SK-N-SH treated with all-trans-retinoic acid at 6 μM for 48 hours (cell line): Measurements from ENCODE around the gene SCN9A.

Experiments used
- ATAC-seq: fragments of 200-7000 bp; cut with Tn5 transposase; 3 replicates; pipeline ENCODE4 v1.9.1; 2020; ENCODE audit warnings: mild to moderate bottlenecking, moderate library complexity
- ARNTL ChIP-seq: fragments of 450-650 bp; formaldehyde crosslinking; IDR thresholded peaks from 2 replicates; pipeline ENCODE4 v1.5.0; 2020; ENCODE audit warnings: low read depth, mild to moderate bottlenecking, moderate library complexity, borderline replicate concordance
- BACH2 ChIP-seq: fragments of 250-450 bp; sonication (Bioruptor Pico); IDR thresholded peaks from 2 replicates; pipeline ENCODE4 v1.9.0; 2021; ENCODE audit warnings: mild to moderate bottlenecking, borderline replicate concordance
- CSDC2 ChIP-seq: fragments of 250-450 bp; sonication (Bioruptor Pico); IDR thresholded peaks from 2 replicates; pipeline ENCODE4 v1.5.0; 2020; ENCODE audit warnings: mild to moderate bottlenecking, moderate library complexity
- GLIS3 ChIP-seq: fragments of 250-450 bp; sonication (Bioruptor Pico); IDR thresholded peaks from 2 replicates; pipeline ENCODE4 v1.5.0; 2020; ENCODE audit warnings: mild to moderate bottlenecking, moderate library complexity
- ISL1 ChIP-seq: fragments of 250-450 bp; sonication (Bioruptor Pico); IDR thresholded peaks from 2 replicates; pipeline ENCODE4 v2.1.2; 2022; ENCODE audit warnings: mild to moderate bottlenecking, moderate library complexity
- OSR1 ChIP-seq: fragments of 250-450 bp; sonication (Bioruptor Pico); IDR thresholded peaks from 2 replicates; pipeline ENCODE4 v1.8.0; 2022; ENCODE audit warnings: moderate library complexity, mild to moderate bottlenecking, inconsistent platforms
- PPARA ChIP-seq: fragments of 250-450 bp; sonication (Bioruptor Pico); IDR thresholded peaks from 2 replicates; pipeline ENCODE4 v1.5.0; 2020; ENCODE audit warnings: mild to moderate bottlenecking, borderline replicate concordance
- RARB ChIP-seq: fragments of 250-450 bp; sonication (Bioruptor Pico); IDR thresholded peaks from 2 replicates; pipeline ENCODE4 v1.8.0; 2021; ENCODE audit warnings: mild to moderate bottlenecking, moderate library complexity
- TCF4 ChIP-seq: fragments of 250-450 bp; sonication (Bioruptor Pico); IDR thresholded peaks from 2 replicates; pipeline ENCODE4 v1.8.0; 2021; ENCODE audit warnings: mild to moderate bottlenecking, moderate library complexity, borderline replicate concordance
- ZC3H10 ChIP-seq: fragments of 250-450 bp; sonication (Bioruptor Pico); IDR thresholded peaks from 2 replicates; pipeline ENCODE4 v1.5.1; 2021; ENCODE audit warnings: mild to moderate bottlenecking, moderate library complexity
- ZFP3 ChIP-seq: fragments of 250-450 bp; sonication (Bioruptor Pico); IDR thresholded peaks from 2 replicates; pipeline ENCODE4 v1.5.0; 2020; ENCODE audit warnings: mild to moderate bottlenecking, moderate library complexity
- ZFP30 ChIP-seq: fragments of 450-650 bp; formaldehyde crosslinking; IDR thresholded peaks from 2 replicates; pipeline ENCODE4 v1.5.0; 2022; ENCODE audit warnings: mild to moderate bottlenecking, moderate library complexity
- ZNF70 ChIP-seq: fragments of 450-650 bp; formaldehyde crosslinking; IDR thresholded peaks from 2 replicates; pipeline ENCODE4 v1.5.0; 2020; ENCODE audit warnings: mild to moderate bottlenecking, moderate library complexity
- ZNF8 ChIP-seq: fragments of 450-650 bp; formaldehyde crosslinking; IDR thresholded peaks from 2 replicates; pipeline ENCODE4 v1.5.0; 2020; ENCODE audit warnings: mild to moderate bottlenecking, moderate library complexity
- TF ChIP-seq, protein P1 (sequence below): fragments of 250-450 bp; sonication (Bioruptor Pico); IDR thresholded peaks from 2 replicates; pipeline ENCODE4 v1.5.0; 2020; ENCODE audit warnings: mild to moderate bottlenecking, moderate library complexity
- TF ChIP-seq, protein P2 (sequence below): fragments of 250-450 bp; sonication (Bioruptor Pico); IDR thresholded peaks from 2 replicates; pipeline ENCODE4 v1.8.0; 2020; ENCODE audit warnings: mild to moderate bottlenecking, moderate library complexity, borderline replicate concordance
- TF ChIP-seq, protein P3 (sequence below): fragments of 250-450 bp; sonication (Bioruptor Pico); IDR thresholded peaks from 2 replicates; pipeline ENCODE4 v1.5.1; 2021; ENCODE audit warnings: mild to moderate bottlenecking, moderate library complexity
- TF ChIP-seq, protein P4 (sequence below): fragments of 250-450 bp; sonication (Bioruptor Pico); IDR thresholded peaks from 2 replicates; pipeline ENCODE4 v1.5.1; 2020; ENCODE audit warnings: low read depth, mild to moderate bottlenecking, moderate library complexity
- TF ChIP-seq, protein P5 (sequence below): fragments of 250-450 bp; sonication (Bioruptor Pico); IDR thresholded peaks from 2 replicates; pipeline ENCODE4 v1.8.0; 2021; ENCODE audit warnings: low read depth, mild to moderate bottlenecking, moderate library complexity, borderline replicate concordance

SCN9A gene

DNA sequence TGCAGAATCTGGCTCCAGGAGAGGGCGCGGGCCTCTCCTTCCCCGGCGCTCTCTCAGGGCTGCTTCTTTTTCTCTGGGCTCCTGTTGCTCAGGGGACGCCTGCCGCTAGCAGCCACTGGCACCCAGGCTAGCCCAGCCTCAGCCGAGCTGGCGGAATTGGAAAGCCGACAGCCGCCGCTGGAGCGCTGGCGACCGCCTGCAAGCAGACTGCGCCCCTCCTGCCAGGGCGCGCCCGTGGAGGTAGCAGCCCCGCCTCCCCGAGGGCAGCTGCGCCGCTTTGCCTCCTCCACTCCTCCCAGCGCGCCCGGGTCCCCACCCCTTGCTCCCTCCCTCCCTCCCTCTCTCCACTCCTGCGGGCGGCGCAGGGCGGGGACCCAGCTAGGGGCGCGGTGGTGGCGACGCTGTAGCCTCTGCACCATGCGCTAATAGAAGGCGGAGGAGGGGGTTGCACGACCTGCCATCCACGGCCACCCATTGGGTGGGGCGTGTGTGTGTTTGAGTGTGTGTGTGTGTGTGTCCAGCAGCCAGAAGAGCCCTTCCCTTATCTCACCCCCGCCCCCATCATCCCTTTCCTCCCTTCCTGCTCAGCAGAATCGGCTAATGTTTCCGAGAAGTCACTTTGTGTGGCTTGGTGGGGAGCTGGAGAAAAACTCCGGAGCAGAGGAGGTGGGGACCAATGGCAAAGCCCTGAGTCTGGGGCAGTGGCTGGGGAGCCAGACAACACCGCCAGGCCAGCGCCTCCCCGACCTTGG lies at the start of gene SCN9A:
TSS of gene SCN9A (minus strand) at position 209 of the 752 bp plus-strand sequence. CDS start 64,188 bp downstream, outside the sequence.
- TF ChIP-seq, protein P1, sequence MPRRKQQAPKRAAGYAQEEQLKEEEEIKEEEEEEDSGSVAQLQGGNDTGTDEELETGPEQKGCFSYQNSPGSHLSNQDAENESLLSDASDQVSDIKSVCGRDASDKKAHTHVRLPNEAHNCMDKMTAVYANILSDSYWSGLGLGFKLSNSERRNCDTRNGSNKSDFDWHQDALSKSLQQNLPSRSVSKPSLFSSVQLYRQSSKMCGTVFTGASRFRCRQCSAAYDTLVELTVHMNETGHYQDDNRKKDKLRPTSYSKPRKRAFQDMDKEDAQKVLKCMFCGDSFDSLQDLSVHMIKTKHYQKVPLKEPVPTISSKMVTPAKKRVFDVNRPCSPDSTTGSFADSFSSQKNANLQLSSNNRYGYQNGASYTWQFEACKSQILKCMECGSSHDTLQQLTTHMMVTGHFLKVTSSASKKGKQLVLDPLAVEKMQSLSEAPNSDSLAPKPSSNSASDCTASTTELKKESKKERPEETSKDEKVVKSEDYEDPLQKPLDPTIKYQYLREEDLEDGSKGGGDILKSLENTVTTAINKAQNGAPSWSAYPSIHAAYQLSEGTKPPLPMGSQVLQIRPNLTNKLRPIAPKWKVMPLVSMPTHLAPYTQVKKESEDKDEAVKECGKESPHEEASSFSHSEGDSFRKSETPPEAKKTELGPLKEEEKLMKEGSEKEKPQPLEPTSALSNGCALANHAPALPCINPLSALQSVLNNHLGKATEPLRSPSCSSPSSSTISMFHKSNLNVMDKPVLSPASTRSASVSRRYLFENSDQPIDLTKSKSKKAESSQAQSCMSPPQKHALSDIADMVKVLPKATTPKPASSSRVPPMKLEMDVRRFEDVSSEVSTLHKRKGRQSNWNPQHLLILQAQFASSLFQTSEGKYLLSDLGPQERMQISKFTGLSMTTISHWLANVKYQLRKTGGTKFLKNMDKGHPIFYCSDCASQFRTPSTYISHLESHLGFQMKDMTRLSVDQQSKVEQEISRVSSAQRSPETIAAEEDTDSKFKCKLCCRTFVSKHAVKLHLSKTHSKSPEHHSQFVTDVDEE (CRISPR knock-in tag), result 0 out of 2 replicates have a peak, but pooled peaks have one; percentile 34
- TF ChIP-seq ISL1 (CRISPR knock-in tag) (no peak), OSR1 (CRISPR knock-in tag) (no peak), GLIS3 (no peak), BACH2 (CRISPR knock-in tag) (no peak), TCF4 (no peak), ARNTL (CRISPR knock-in tag) (no peak)
- TF ChIP-seq, protein P2, sequence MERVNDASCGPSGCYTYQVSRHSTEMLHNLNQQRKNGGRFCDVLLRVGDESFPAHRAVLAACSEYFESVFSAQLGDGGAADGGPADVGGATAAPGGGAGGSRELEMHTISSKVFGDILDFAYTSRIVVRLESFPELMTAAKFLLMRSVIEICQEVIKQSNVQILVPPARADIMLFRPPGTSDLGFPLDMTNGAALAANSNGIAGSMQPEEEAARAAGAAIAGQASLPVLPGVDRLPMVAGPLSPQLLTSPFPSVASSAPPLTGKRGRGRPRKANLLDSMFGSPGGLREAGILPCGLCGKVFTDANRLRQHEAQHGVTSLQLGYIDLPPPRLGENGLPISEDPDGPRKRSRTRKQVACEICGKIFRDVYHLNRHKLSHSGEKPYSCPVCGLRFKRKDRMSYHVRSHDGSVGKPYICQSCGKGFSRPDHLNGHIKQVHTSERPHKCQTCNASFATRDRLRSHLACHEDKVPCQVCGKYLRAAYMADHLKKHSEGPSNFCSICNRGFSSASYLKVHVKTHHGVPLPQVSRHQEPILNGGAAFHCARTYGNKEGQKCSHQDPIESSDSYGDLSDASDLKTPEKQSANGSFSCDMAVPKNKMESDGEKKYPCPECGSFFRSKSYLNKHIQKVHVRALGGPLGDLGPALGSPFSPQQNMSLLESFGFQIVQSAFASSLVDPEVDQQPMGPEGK (CRISPR knock-in tag), result peak; percentile 43; the same call in 1 of the 2 replicates
- TF ChIP-seq, protein P3, sequence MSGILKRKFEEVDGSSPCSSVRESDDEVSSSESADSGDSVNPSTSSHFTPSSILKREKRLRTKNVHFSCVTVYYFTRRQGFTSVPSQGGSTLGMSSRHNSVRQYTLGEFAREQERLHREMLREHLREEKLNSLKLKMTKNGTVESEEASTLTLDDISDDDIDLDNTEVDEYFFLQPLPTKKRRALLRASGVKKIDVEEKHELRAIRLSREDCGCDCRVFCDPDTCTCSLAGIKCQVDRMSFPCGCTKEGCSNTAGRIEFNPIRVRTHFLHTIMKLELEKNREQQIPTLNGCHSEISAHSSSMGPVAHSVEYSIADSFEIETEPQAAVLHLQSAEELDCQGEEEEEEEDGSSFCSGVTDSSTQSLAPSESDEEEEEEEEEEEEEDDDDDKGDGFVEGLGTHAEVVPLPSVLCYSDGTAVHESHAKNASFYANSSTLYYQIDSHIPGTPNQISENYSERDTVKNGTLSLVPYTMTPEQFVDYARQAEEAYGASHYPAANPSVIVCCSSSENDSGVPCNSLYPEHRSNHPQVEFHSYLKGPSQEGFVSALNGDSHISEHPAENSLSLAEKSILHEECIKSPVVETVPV, result no peak
- peak; percentile 89 for ATAC-seq

DNA sequence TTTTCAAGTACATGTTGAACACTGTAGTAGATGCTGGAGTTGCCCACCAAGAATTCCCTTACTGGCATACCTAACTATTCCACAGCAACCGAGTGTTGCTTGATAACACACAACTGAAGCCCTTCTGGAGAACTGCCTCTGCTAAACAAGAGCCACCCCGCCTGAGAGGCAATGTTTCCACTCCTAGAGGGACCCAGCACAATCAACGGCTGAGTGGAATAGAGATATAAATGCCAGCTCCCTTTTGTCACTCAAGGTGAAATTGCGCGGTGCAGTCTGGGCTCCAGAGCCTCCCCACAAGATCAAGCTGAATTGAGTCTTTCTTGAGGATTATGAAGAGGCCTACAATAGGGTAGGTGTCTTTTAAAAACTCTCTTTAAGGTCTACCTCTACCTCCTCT lies 49.1 kb upstream of the SCN9A start:
- ATAC-seq, result no peak
- TF ChIP-seq ISL1 (CRISPR knock-in tag) (no peak), ZNF8 (CRISPR knock-in tag) (no peak), OSR1 (CRISPR knock-in tag) (no peak), ZC3H10 (CRISPR knock-in tag) (no peak), ZFP30 (CRISPR knock-in tag) (no peak), CSDC2 (CRISPR knock-in tag) (no peak), ARNTL (CRISPR knock-in tag) (no peak), GLIS3 (no peak), ZNF70 (CRISPR knock-in tag) (no peak), ZFP3 (CRISPR knock-in tag) (no peak)
- TF ChIP-seq, protein P3, result no peak
- TF ChIP-seq, protein P4, sequence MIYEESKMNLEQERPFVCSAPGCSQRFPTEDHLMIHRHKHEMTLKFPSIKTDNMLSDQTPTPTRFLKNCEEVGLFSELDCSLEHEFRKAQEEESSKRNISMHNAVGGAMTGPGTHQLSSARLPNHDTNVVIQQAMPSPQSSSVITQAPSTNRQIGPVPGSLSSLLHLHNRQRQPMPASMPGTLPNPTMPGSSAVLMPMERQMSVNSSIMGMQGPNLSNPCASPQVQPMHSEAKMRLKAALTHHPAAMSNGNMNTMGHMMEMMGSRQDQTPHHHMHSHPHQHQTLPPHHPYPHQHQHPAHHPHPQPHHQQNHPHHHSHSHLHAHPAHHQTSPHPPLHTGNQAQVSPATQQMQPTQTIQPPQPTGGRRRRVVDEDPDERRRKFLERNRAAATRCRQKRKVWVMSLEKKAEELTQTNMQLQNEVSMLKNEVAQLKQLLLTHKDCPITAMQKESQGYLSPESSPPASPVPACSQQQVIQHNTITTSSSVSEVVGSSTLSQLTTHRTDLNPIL (CRISPR knock-in tag), result no peak
- TF ChIP-seq, protein P2 (CRISPR knock-in tag), result no peak

DNA sequence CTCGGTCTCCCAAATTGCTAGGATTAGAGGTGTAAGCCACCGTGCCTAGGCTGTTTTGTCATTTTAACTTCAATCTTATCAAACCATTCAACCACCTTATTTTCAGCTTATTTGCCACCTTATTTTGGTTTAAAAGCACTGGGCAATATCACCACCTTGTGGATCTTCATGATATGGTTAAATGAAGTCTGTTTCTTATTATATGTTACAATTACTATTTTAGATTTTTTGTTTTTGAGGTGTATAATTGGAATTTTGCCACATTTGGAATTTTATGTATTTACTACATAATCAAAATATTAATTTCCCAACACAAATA lies 43.8 kb upstream of the SCN9A start:
- TF ChIP-seq, protein P4 (CRISPR knock-in tag), result no peak
- TF ChIP-seq ZC3H10 (CRISPR knock-in tag), result no peak
- TF ChIP-seq, protein P5, sequence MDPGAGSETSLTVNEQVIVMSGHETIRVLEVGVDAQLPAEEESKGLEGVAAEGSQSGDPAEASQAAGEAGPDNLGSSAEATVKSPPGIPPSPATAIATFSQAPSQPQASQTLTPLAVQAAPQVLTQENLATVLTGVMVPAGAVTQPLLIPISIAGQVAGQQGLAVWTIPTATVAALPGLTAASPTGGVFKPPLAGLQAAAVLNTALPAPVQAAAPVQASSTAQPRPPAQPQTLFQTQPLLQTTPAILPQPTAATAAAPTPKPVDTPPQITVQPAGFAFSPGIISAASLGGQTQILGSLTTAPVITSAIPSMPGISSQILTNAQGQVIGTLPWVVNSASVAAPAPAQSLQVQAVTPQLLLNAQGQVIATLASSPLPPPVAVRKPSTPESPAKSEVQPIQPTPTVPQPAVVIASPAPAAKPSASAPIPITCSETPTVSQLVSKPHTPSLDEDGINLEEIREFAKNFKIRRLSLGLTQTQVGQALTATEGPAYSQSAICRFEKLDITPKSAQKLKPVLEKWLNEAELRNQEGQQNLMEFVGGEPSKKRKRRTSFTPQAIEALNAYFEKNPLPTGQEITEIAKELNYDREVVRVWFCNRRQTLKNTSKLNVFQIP (CRISPR knock-in tag), result no peak
- no peak for TF ChIP-seq ZFP3 (CRISPR knock-in tag)
- TF ChIP-seq PPARA (CRISPR knock-in tag), result no peak
- TF ChIP-seq TCF4, result no peak
- no peak for TF ChIP-seq RARB (CRISPR knock-in tag)
- no peak for TF ChIP-seq OSR1 (CRISPR knock-in tag)
- TF ChIP-seq CSDC2 (CRISPR knock-in tag), result no peak
- TF ChIP-seq, protein P2 (CRISPR knock-in tag), result no peak
- no peak for TF ChIP-seq ZNF8 (CRISPR knock-in tag)
- ATAC-seq, result peak; percentile 90
